COLO668 (cell line): Measurements from ENCODE around the gene TBXA2R.
"Not testable (repeated sequence)": the region's sequence is repeated elsewhere in the genome, so short reads cannot be mapped to it uniquely, and the experiment has no call there.

Source experiments
- DNase-seq: peaks from one replicate; lab custom pipeline; 2025; ENCODE audit not compliant: unreplicated experiment; lab: John Stamatoyannopoulos, UW

The TBXA2R gene

GRCh38 chr19:3606690-3607289, at the start of gene TBXA2R:
Gene TBXA2R (minus strand): TSS chr19:3606875. CDS start chr19:3600634, 6,241 bp downstream.
- peak; percentile 42 for DNase-seq

DNA sequence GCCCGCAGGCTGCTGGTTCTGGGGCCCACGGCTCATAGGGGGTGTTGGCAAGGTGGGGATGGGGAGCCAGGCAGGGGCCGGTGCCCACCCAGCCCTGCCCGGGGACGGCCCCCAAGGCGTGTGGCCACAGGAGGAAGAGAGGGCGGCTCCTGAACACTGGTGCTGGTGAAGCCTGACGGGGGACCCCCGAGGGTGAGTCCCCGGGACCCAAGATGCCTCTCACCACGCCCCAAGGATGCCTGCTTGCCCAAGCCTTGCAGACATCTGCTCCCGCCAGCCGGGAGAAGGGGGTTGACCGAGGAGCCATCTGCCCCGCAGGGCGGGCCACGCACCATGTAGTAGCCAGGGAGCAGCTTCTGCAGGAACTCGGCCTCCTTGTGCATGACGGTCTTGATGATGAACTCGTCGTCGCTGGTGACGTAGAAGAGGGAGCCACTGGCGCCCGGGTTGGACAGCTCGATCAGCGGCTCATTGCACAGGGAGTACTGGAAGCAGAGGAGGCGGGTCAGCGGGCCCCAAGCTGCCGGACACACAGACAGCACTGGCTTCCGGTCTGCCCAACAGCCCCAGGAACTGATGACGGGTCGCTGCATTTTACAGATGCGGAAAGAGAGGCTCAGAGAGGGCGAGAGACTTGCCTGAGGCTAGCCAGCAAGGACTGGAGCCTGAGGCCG, 49.5 kb upstream of the TBXA2R start:
- DNase-seq: peak; percentile 87

DNA sequence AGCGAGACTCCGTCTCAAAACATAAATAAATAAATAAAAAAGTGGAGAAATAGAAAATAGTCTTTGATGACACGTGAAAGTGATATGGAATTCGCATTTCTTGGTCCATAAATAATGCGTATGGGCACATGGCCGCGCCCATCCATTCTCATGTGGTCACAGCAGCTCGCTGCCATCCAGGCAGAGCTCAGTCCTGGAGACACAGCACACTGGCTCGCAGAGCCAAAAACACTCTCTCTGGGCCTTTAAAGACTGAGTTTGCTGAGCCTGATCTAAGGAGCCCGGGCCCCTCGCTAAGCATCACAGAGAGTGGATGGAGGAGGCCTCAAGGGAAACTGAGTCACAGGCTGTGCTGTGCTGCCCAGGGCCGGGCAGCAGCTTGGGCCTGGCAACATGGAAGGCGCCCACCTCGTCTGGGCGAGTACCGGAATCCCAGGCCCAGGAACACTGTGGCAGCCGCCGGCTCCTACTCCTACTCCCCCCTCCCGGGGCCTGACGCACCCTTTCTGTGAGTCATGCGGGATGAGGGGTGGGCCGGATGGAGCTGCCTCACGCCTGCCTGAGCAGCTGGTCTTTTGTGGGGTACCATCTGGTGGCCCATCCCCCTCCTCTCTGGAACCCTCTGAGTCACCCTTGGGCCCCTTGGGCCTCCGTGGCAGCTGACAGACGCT, 48.9 kb upstream of the TBXA2R start:
- peak; percentile 93 for DNase-seq

DNA sequence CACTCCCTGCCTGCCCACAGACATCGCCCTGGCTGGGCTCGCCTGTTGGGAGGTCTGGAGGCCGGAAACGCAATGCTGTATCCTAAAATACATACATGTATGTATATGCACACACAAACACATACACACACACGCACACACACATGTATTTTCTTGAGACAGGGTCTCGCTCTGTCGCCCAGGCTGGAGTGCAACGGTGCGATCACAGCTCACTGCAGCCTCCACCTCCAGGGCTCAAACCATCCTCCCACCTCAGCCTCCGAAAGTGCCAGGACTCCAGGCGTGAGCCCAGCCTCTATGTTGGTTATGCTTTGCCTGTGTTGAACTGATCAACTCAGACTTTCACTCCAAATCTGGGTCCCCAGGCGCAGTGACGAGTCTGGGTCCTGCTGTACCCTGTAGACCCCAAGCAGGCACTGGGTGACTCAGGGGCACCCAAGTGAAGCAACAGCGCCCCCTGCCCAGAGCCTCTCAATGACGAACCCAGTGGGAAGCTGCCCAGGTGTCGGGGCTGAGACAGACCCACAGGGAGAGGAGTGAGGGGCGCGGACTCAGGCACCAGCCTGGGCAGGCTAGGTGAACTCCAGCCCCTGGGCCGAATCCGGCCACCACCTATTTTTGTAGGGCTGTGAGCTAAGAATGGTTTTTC, 47.3 kb upstream of the TBXA2R start:
- DNase-seq: peak; percentile 15

DNA sequence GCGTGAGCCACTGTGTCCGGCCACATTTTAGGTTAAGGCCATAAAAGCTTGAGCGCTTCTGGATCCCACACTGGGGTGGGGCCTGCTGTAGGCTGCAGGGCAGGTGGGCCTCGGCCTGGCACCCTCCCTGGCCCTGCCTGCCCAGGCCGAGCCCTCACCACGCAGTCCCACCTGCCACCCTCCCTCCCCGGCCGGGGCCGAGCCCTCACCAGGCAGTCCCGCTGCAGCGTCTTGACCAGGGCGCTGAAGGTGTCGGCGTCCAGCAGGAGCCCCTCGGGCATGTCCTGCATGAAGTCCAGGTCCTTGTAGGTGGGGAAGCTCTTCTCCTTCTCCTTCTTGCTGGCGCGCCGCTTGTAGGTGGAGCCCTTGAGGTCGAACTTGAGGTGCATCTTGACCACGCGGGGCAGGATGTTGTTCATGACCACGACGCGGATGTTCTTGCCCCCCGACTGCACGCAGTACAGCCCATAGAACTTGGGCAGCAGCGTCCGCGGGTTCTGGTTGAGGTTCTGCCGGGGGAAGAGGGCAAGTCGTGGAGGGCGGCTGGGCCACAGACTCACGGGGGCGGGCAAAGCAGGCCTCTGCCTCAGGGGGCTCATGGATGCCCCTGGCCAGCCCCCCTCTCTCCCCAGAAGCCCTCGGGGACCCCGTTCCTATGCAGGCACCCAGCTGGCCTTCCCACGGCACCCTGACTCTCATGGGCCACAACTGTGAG, 46.6 kb upstream of the TBXA2R start:
- no peak for DNase-seq

- no peak for DNase-seq
These were observed 45.7 kb upstream of the TBXA2R start for GRCh38 chr19:3652422-3652821.

DNA sequence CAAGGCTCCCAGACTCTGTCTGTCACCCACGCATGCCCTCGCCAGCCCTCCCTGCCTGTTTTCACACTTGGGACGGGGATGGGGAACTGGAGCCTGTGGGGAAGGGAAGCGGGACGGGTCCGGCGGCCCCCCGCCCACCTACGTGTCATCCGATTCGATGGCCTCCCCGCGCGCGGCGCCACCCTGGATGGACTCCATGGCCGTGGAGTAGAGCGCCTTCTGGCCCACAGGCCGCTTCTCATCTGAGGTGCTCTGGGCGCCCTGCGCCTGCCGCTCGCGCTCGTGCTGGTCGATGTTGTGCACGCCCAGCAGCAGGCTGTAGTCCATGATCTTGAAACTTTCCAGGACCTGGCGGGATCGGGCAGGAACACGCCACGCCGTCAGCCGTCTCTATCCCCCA, 45.0 kb upstream of the TBXA2R start:
- no peak for DNase-seq

- DNase-seq: no peak
These were observed 43.2 kb upstream of the TBXA2R start for GRCh38 chr19:3649888-3650287.

DNA sequence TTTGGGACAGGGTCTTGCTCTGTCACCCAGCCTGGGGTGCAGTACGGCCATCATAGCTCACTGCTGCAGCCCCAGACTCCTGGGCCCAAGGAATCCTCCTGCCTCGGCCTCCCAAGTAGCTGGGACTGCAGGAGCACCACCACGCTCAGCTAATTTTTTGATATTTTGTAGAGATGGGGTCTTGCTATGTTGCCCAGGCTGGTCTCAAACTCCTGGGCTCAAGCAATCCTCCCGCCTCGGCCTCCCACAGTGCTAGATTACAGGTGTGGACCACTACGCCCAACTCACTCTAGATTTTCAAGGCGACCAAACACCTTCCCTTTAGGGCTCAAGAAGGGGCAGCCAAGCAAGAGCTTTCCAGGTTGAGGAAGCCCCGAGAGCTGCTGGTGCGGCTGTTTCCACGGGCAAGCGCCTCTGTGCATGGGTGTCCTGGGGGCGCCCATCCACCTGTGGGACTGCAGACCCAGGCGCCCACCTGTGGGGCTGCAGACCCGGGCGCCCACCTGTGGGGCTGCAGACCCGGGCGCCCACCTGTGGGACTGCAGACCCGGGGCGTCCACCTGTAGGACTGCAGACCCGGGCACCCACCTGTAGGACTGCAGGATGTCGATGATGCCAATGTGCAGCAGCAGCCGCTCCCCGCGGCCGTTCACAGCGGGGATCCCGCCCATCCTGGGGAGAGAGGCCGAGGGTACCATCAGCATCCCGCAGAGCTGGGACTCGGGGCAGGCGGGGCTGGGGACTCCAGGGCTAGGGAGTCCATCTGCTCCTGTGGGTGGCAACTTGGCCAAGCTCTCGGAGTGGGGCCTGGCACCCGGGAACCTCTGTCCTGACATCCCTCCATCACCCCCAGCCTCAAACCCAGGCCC, 41.6 kb upstream of the TBXA2R start:
- DNase-seq: no peak

DNA sequence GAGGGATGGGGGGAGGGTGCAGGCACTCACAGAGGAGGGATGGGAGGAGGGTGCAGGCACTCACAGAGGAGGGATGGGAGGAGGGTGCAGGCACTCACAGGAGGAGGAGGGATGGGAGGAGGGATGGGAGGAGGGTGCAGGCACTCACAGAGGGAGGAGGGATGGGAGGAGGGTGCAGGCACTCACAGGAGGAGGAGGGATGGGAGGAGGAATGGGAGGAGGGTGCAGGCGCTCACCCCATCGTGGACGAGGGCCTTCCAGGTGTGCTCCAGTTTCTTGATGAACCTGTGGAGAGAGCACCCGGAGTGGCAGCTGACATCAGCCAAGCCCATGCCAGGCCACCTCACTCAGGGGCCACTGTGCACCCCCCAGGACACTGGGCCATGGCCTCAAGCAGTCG, 40.4 kb upstream of the TBXA2R start:
- not testable (repeated sequence) for DNase-seq

- DNase-seq: no peak
These were observed 39.8 kb upstream of the TBXA2R start for GRCh38 chr19:3646336-3647092.

GRCh38 chr19:3645726-3646125, 39.1 kb upstream of the TBXA2R start:
- no peak for DNase-seq

- no peak for DNase-seq
These were observed 38.4 kb upstream of the TBXA2R start for GRCh38 chr19:3645067-3645396.

DNA sequence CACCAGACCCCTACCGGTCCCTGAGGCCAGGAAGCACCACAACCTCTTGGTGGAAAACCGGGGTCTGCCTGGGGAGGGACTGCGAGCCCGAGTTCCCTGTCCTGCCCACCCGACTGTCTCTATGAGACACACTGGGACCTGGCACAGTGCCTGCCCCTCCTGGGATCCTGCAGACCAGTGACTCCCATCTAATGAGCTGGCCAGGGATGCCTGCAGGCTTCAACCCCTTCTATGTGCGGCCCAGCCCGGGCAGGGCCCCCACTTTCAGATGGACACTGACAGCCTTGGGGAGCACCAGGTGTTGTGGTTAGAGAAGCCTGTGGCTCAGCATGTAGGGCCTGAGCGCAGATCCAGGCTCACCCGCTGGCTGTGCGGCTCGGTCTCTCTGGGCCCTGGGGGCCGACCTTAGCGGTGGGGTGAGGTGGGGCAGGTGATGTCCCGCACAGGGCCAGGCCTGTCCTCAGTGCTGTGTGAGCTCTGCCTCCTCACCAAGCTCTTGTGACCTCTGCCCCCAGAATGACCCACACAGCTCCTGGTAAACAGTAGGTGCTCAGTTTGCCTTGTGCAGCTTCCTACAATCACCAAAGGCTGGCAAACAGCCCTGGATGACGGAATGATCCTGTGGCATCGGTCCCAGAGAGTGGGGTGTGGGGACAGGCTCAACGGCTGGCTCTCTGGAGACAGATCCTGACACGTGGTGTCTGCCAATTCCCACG, 37.8 kb upstream of the TBXA2R start:
- DNase-seq: no peak

DNA sequence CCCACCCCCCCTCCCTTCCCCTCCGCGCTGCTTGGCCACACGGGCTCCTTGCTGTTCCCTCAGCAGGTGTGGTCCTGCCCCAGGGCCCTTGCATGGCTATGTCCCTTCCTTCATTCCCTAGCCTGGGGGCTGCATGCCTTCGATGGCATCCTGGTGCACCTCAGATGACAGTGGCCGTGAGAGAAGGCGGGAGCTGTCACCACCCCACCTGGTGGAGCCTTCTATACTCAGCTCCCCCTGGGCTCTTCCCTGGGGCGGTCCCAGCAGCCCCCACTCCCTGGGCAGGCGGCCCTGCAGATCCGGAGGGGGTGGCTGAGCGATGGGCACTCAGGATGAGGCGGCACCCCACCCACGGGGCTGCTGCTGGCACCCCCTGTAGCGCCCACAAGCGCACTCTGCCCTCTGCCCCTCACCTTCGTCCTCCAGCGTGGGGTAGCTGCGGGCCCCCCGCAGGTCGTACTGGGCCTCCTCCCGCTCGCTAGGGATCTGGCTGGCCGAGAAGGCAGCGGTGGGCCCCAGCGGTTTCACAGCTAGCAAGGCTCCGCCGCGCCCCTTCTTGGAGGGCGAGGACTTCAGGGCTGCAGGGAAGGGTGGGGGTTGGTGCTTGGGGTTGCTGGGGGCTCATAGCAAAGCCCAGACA, 37.1 kb upstream of the TBXA2R start:
- DNase-seq: no peak

DNA sequence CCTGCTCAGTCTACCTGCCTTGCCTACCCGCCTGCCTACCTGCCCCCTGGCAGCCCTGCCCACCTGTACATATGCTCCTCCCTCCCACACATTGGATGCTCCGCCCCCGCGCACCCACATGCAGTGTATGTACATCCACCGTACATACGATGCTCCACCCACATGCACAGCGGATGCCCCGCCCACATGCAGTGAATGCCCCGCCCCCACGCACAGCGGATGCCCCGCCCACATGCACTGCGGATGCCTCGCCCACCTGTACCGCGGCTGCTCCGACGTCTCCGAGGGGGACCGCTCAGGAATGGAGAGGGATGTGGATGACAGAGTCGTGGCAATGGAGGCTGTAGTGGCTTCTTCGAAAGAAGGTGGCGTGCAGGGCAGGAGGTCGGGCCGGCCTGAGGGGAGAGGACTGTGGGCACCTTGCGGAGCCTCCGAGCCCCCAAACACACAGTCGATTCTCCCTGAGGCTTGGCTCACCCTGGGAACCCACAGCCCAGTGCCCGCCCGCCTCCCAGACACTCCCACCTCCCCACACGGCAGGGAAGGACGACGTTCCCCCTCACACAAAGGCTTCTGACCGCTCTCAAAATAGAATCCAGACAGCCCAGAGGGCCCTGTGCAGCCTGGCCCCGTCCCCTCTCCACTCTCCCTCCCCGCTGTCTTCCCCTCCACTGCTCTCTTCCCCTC, 36.5 kb upstream of the TBXA2R start:
- peak; percentile 36 for DNase-seq

GRCh38 chr19:3642296-3642695, 35.6 kb upstream of the TBXA2R start:
- no peak for DNase-seq
